WI38 (cell line): ENCODE results near the gene SLAMF8.

ENCODE experiments used
- H3K4me3 ChIP-seq: 2 replicates; pipeline ENCODE4 v1.5.1; 2011; ENCODE audit warnings: low read depth, mild to moderate bottlenecking, control low read depth, low read length
- TF ChIP-seq, protein P1 (sequence below): IDR thresholded peaks from 2 replicates; pipeline ENCODE4 v1.5.1; 2012; ENCODE audit warnings: low read depth, mild to moderate bottlenecking, control low read depth, low read length

The SLAMF8 gene

DNA sequence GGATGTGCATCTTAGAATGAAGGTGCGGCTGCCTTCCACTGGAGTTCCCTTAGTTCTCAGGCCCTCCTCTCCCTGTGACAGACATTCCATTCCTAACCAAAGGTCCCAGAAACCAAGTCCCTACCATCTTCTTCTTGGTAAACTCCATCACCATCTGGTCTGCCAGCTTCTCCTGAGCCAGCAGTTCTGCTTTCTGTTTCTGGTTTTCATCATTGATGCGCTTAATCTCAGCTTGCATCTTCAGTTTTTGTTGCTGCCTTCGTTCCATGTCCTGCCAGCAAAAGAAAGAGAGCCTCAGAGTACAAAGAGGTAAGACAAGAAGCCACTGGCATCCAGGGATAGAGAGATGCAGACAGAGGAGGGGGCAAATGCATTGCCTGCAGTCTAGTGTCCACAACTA is 53.8 kb downstream of the SLAMF8 start:
- TF ChIP-seq, protein P1, sequence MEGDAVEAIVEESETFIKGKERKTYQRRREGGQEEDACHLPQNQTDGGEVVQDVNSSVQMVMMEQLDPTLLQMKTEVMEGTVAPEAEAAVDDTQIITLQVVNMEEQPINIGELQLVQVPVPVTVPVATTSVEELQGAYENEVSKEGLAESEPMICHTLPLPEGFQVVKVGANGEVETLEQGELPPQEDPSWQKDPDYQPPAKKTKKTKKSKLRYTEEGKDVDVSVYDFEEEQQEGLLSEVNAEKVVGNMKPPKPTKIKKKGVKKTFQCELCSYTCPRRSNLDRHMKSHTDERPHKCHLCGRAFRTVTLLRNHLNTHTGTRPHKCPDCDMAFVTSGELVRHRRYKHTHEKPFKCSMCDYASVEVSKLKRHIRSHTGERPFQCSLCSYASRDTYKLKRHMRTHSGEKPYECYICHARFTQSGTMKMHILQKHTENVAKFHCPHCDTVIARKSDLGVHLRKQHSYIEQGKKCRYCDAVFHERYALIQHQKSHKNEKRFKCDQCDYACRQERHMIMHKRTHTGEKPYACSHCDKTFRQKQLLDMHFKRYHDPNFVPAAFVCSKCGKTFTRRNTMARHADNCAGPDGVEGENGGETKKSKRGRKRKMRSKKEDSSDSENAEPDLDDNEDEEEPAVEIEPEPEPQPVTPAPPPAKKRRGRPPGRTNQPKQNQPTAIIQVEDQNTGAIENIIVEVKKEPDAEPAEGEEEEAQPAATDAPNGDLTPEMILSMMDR = no peak
- H3K4me3 ChIP-seq = no peak overlapping the region

DNA sequence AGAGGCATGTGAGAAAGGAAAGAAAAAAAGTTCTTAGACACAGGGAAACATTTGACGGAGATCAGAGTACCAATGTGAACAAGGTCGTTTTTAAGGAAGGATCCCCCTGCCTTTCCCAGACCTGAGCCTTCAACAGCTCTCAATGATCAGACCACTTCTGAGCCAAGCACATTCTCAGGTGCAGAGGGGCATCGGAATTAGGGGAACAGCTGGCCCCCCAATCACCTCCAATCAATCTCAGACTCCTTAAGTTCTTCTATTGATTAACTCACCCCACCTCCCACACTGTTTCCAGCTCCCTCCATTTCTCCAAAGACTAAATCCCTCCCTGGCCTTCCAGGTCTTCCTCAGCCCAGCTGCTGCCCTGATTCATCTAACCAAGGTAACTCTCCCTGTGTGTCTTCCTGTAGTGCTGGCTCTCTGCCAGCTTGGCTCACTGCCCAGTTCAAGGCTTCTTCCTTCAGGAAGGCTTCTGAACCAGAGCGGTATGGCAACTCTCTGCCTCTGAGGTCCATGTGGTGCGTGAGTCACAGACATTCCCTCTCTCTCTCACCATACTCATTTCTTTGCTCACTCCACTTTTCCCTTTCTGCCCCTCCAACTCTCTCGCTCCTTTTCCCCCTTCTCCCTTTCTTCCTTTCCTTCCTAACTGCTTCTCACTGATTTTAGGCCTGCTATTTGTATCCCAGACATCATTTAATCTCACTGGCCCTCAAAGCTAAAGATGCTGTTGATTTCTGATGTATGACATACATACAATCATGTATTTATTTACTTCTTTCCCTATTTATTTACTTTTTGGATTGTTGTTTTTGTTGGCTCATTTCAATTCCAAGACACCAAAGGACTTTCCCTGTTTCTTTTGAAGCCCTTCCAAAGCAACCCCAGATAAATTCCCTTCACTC is 55.2 kb downstream of the SLAMF8 start:
- H3K4me3 ChIP-seq = no peak overlapping the region
- TF ChIP-seq, protein P1 = no peak

DNA sequence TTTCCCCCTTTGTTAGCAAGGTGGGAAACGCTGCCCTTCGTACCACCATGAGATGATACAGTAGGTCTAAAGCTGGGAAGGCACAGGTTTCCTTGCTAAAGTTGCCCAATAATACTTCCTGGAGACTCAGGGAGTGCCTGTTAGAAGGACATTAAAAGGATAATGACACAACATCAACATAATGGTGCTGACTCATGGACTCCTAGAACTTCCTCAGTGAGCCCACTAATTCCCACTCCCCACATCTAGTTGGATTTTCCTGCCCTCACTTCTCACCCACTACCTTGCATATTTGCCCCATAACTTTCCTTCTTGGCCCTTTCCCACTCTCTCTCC is 55.8 kb downstream of the SLAMF8 start:
- no peak overlapping the region for H3K4me3 ChIP-seq
- TF ChIP-seq, protein P1 = no peak

DNA sequence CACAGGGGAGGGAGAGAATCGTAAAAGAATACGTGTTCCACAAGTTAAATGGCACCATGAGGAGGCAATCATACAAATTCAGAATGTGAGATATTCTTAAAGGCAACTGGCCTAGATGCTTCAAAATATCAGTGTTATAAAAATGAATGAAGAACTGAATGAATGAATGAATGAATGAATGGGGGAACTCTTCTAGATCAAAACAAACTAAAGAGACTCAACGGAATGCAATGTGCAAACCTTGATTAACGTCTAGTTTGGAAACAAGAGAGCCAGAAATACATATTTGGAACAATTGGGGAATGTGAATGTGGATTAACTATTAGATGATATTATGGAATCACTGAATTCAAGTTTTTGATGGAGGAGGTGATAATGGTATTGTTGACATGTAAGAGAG is 56.5 kb downstream of the SLAMF8 start:
- H3K4me3 ChIP-seq = no peak overlapping the region

DNA sequence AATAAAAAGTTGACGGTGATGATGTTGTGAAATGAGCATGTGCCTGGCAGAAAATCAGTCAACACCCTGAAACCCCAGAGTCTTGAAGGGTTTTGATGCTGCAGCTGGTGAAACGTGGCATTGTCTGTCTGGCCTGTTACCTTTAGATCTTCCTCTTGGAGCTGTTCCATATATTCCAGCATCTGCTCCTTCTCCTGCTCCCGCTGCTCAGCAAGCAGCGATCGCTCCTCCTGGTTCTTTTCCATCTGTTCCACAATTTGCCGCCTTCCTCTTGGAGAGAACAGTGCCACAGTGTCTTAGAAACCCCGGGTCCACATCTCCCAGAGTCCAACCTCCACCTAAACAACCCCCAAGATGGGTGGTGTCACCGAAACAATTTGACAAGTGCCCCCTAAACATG is 57.6 kb downstream of the SLAMF8 start:
- TF ChIP-seq, protein P1 = no peak
- no peak overlapping the region for H3K4me3 ChIP-seq

More for the DNA sequence above, 56.5 kb downstream of the SLAMF8 start:
- TF ChIP-seq, protein P1 = no peak
